DMS53 (cell line): ENCODE data around the gene PLPP2.

ENCODE experiments used
- DNase-seq: peaks from one replicate; lab custom pipeline; 2025; lab: John Stamatoyannopoulos, UW

The PLPP2 gene

DNA sequence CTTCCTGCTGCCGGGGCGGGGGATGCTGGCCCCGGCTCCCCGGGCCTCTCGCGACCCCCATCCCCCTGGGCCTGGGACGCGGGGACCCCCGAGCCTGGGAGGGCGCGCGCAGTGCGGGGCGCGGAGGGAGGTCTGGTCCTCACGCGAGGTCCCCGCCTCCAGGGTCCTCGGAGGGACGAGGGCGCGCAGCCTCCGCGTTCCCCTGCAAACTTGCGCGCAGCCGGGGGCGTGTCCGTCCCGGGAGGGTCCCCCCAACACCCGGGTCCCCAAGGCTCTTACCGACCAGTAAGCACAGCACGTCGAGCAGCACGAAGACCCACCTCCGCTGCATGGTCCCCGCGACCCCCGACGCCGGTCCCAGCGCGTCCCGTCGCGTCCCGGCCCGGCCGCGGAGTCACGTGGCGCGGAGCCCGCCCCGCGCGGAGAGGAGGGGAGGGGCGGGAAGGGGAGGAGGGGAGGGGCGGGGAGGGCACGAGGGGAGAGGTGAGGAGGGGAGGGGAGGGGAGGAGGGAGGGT, at the start of gene PLPP2:
PLPP2 (minus strand) TSS at position 398 of the 516 bp plus-strand sequence; CDS start at position 331, 67 bp downstream.
- DNase-seq: peak; percentile 80

DNA sequence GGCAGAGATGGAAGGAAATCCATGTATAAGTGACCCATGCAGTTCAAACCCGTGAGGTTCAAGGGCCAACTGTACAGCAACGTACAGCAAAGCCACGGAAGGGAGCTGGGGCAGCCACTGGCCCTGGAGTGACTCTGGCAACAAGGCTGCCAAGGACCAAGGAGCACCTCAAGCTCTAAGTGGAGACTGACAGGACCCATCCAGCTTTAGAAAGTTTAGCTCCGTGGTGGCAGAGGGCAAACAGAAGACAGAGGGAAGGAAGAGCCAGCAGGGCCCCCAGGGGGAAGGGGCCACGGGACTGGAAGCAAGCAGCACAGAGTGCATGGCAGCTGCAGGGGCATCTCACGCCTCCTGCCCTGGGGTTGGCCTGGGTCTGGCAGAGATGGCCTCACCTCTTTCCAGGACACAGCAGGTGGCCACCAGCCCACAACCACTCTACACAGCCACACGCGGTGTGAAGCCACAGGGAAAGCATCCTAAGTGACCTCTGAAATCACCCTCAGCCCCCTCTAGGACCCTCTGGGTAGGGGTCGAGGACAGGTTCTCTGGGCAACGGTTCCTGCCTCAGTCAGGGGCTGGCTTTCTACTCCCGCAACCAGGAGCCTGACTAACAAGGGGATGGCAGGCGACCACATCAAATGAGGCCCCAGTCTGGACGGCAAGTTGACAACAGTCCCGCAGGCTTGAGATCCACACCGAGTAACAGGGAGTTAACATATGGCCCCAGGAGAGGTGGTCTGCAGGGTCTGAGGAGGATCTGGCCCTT, 49.6 kb upstream of the PLPP2 start:
- no peak for DNase-seq

DNA sequence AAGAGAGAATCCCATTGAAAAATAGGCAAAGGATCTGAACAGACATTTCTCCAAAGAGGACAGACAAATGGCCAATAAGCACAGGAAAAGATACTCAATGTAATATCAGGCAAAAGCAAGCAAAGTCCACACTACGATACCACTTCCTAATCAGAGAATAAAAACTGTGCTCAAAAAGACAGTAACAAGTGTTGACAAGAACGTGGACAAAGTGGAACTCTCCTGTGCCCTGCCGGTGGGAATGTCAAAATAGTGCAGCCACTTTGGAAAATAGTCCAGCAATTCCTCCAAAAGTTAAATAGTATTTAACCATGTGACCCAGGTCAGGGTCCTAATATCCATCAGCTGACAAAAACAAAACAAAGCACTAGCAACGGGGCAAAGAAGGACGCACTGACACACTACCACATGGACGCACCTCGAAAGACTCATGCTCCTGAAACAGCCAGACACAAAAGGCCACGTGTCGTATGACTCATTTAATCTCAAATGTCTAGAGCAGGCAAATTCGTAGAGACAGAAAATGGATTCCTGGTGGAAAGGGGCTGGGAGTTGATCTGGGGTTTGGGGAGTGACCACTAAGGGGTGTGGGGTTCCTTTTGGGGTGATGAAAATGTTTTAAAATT, 48.2 kb upstream of the PLPP2 start:
- DNase-seq: no peak

DNA sequence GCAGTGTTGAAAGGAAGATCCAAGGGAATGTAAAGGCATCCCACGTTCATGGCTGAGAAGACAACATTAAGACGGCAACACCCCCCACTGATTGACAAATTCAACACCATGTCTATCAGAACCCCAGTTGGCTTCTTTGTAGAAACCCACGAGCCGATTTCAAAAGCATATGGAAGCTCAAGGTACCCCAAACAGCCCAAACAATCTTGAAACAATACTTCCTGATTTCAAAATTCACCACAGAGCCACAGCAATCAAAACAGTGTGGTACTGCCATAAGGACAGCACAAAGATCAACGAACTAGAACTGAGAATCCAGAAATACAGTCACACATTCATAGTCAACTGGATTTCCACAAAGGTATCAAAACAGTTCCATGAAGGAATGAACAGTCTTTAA, 47.2 kb upstream of the PLPP2 start:
- no peak for DNase-seq

DNA sequence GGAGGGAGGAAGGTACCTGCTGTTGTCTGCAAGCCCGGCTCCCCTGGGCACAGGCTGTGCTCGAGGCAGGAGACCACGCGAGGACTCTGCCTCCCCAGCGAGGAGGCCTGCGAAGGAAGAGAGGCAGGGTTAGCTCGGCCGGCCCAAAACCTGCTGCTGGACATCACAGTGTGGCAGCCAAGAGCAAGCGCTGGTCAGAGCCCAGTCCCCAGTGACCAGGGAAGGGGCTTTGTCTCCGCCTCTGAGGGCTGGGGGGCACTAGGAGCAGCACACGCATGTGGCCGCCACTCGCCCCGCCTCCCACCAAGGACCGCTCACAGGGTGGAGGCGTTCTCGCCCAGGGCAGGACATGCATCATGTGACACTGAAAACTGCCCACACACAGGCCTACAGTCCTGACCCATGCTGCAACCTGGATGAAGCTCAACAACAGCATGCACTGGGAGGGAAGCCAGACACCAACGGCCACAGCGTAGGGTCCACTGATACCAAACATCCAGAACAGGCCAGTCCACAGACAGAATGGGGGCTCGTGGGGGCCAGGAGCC, 44.9 kb upstream of the PLPP2 start:
- DNase-seq: no peak

DNA sequence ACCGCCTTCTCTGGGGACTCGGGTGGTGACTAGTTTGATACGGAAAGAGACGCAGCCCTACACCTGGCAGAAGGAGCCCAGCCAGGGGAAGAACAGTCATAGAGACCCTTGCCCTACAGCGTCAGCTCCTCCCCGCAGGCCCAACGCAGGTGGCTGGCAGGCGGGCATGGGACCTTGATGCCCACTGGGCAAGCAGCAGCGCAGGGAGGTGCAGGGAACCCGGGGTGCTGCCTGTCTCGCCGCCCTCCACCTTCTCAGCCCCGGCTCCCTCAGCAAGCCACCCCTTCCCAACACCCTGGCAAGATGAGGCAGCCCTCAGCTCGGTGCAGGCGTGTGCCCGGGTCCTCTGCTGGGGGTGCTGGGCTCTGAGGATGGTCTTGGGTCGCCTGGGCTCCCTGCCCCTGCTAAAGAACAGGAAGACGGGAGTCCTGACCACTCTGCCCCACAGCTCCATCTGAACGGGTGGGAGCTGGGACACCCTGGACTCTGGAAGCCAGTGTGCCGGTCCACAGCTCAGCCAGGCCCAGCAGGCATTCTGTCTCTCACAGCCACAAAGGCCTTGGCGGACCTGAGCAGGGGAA, 44.4 kb upstream of the PLPP2 start:
- no peak for DNase-seq

DNA sequence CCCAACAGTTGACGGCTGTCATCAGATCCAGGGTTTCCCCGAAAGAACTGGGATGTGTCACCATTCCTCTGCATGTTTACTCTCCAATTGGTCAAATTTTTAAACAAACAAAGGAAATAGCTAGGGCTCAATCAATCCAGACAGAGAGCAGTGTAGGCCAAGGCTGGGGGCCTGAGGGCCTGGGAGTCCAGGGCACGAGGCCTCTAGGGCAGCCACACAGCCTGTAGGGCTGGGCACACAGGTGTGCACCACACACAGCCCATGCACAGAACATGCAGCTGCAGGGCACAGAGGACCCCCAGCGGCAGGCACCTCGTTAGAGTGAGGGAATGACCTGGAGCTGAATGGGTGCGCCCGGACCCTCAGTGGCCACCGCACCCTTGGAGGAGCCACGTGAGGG, 43.9 kb upstream of the PLPP2 start:
- no peak for DNase-seq

DNA sequence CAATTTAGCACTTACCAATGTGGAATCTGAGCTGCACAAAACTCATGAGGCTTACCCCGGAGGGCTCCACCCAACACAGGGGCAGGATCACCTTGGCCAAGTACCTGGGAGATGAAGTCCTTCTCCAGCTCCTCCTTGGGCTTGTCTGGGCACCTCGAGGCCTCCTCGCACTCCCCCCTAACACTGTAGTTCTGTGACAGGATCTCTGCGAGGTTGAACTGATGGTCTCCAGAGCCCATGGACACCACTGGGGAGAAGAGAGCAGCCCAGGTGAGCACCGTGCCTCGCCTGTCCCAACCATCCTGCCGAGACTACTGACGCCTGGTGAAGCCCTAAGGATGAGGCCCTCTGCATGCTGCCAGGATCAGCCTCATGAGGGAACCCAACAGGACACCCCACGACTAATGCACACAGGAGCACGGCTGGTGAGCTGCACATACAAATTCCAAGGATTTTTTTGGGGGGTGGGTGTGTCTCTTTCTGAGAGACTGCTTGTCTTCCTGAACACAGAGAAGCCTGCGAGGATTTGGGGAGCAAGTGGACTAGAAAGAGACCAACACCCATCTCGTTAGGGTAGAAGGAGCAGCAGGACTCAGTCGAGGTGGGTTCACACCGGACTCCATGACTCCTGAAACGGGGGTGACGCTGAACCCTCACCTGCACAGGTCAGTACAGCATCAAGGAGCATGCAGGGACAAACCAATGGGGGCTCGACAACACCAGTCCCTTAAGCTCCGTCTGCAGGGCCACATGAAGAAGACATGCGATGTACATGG, 43.3 kb upstream of the PLPP2 start:
- DNase-seq: no peak

DNA sequence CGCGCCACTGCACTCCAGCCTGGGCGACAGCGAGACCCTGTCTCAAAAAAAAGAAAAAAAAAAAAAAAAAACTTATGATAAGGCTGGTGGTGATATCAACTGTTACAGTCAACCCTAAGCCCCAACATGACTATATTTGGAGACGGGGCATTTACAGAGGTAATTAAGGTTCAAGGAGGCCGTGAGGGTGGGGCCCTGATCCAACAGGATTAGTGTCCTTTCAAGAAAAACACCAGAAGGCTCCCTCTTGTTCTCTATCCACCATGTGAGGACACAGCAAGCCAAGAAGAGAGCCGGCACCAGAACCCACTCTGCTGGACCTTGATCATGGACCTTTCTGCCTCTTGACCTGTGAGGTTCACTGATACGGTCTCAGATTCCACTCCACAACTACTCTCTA, 39.3 kb upstream of the PLPP2 start:
- DNase-seq: no peak

DNA sequence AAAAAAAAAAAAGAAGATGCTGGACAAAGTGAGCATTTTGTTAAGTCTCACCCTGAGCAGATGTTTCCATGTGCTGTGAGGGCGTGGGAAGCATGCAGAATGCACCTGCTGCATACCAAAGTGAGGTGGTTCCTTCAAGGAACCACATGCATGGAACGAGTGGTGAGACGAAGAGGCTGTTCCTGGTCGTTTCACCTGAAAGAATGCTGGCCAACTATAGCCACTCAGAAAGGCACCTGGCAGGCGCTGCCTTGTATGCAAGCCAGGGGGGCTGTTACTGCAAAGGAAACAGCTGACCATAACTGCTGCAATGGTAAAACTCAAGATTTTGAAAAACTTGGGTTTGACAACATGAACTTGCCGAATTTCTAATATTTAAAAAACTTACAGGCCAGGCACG, 38.7 kb upstream of the PLPP2 start:
- no peak for DNase-seq

DNA sequence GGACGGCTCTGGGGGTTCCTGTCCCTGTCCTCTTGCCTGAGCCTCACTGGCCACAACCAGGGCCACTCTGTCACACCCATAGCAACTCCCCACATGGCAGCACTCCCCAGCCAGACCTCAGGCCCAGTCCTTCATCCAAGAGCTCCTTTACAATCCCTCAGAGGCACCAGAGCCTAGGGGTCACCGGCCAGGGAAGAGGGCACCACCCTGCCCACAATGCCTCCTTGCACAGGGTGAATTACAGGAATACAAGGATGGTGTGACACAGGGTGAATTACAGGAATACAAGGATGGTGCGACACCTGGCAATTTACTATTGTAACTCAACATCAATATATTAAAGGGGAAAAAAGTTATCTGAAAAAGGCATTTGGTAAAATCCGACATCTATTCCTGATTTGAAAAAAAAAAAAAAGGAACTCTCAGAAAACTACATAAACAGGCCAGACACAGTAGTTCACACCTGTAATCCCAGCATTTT, 36.9 kb upstream of the PLPP2 start:
- DNase-seq: peak; percentile 31

DNA sequence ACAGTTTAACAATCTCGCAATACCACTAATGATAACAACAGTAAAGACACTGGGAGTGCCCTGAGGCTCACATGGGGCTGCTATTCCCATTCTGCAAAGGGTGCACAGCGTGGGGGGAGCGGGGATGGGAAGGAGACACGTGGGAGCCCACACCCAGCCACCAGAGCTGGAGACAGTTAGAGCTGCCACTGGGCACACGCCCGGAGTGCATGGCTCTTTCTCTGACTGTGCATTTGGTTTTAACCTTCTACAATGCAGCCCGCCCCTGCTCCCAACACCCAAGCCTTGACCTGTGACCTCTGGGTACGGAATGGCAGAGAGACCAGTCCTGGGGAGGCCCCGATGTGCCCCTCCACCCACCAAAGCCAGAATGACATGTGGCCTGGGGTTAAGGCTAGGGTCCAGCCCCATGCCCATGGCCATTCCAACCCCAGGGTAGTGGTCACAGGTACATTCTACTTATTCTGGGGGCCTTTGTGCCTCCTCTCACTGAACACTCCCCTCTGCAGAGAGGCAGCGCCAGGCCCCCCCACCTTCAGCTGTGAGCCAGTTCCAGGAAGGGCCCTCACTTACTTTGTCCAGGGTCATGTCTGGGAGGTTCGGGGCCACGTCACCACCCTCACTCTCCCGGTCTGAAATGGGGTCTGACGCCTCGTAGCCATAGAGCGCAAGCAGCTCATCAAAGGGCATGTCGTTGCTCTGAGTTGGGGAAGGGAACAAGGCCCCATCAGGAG, 36.3 kb upstream of the PLPP2 start:
- DNase-seq: no peak

DNA sequence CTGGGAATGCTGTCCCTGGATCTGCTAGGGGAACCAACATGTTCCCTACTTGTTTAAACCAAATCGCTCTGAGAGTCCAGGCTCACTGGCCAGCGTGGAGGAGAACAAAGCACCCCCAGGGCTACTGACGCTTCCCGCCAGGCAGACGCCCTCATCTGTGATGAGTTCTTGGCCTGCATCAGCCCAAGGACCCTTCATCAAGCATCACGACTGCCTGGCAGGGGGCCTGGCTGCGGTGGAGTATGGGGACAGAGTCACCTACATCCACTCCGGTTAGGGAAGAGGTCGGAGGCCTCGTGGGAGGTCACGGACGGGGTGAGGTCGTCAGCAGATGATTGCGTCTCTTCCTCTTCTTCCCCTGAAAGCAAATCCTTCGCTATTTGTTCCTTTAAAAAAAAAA, 35.7 kb upstream of the PLPP2 start:
- no peak for DNase-seq

DNA sequence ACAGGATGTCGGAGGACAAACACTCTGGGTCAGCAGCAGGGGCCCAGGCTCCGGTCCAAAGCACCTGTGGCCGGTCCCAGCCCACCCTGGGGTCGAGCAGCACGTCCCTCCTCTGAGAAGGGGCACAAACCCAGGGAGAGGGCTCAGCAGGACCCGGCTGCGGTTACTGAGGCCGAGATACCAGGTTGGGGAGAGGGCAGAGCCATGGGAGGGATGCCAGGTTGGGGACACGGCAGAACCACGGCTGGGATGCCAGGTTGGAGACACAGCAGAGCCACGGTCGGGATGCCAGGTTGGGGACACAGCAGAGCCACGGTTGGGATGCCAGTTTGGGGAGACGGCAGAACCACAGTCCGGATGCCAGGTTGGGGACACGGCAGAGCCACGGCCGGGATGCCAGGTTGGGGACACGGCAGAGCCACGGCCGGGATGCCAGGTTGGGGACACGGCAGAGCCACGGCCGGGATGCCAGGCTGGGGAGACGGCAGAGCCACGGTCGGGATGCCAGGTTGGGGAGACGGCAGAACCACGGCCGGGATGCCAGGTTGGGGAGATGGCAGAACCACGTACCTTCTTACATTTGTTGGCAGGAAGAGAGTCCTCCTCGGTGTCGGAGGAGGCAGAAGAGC, 34.8 kb upstream of the PLPP2 start:
- DNase-seq: no peak

DNA sequence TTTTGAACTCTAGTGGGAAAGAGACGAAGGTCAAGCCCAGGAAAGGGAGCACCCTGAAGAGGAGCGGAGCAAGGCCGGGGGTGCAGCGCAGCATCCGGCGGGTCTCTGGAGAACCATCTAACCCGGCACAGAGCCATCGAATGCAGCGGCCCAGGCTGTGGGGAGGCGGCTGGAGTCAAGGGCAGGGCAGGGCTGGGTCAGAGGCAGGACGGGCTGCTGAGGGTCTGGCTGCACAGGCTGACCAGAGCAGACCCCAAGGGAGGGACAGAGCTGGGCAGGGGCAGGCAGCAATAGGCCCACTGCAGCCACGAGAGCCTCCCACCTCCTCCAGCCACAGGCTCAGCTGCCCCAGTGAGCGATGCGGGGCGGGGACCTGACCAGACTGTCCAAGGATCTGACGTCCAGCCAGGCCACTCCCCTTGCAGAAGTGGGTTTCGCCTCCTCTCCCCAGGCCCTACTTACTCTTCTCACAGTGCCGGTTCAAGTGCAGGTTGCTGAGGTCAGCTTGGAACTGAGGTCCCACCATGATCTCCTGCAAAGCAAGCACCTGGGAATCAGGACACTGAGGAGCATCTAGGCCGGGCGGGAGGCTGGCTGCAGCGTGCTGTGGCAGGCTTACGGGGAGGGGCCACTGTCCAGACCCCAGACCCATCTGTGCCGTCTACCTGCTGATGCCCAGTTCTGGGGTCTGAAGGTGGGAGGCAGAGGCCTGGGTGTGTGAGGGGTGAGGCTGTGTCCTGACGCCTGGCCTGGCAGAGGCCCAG, 34.2 kb upstream of the PLPP2 start:
- DNase-seq: no peak

DNA sequence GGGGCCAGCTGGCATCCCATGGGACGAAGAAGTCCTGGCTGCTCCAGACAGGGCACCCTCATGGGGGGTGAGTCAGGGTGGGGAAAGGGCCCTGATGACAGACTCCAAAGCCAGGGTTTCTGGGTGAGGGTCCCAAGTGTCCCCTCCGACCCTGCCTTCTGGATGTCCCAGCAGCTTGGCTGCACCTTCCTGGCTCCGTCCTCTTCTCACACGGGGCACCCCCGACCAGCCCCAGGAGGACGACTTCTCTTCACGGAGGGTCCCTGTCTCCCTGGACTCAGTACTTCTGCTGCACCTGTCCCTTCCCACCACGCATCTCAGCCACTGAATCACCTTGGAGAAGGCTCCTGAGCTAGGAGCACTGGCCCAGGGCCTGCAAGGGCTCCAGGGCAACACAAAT, 33.5 kb upstream of the PLPP2 start:
- no peak for DNase-seq

DNA sequence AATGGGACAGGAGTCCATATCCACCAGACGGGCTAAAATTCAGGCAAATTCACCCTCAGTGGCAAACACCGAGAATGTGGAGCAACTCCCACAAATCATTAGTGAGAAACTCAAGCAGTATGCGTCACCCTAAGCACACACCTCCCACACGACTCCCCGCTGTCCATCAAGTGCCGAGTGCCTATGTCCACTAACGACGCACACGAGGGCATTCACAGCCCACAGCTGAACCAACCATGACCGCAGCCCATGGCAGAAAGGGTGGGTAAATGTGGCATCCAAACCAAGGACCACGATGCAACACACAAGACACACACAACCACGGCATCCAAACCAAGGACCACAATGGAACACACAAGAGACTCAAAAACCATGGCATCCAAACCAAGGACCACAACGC, 31.4 kb upstream of the PLPP2 start:
- no peak for DNase-seq

DNA sequence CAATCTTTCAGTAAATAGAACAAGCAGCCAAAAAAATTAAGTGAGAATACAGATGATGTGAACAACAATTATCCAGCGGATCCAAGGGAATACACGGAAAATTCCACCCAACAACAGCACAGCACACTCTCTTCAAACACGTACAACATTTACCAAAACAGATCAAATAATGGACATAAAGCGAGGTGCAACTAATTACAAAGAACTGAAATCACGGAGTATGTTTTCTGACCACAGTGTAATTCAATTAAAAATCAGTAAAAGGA, 27.2 kb upstream of the PLPP2 start:
- no peak for DNase-seq

DNA sequence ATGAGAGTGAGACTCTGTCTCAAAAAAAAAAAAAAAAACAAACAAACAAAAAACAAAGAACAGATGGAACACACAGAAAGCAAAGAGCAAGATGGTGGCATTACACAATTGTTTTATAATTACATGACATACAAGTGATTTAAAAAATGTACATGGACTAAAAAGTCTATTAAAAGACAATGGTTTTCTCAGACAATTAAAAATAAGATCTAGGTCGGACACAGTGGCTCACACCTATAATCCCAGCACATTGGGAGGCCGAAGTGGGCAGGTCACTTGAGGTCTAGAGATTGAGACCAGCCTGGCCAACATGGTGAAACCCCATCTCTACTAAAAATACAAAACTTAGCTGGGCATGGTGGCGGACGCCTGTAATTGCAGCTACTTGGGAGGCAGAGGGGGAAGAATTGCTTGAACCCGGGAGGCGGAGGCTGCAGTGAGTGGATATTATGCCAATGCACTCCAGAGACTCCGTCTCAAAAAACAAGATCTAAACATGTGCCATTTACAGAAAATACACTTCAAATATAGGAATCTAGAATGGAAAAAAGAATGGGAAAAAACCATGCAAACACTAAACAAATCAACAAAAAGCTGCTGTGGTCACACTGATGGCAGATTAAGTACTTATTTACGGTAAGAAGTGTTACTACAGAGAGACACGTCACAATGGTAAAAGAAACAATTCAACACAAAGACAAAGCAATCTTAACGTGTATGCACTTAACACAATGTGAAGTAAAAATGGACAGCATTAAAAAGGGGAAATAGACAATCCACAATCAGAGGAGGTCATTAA, 26.7 kb upstream of the PLPP2 start:
- no peak for DNase-seq

DNA sequence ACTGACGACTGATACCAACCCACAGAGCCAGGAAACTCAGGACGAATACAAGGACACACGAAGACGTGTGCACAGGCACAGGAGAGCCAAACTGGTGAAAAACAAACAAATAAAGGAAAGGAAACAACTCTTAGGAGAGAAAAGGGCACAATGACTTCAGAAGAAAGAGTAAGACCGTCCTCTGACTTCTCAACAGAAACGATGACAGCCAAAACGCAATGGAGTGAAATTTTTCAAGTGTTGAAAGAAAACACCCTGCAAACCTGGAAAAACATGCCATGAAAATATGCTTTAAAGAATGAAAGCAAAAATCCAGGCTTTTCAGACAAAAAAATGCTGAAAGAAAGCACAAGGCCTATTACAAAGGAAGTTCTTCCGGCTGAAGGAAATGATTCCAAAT, 24.6 kb upstream of the PLPP2 start:
- no peak for DNase-seq
